Measurements from ENCODE around the gene SLC6A11. TPM values are rescaled to one million over a fixed set of nuclear protein-coding genes. Genes with fewer than 3 reads are reported as not detected.

SLC6A11 gene
- total and polyA plus RNA-seq, 4 donors = 0.02 to 0.09 TPM; not detected in 2

- H3K9me3 ChIP-seq (ENCODE audit: control insufficient read depth in 4 of 4, insufficient read depth in 3 of 4, low read length in 3 of 4) = peaks cover 0 to 4% (median 0%) of the 10 kb centered on the region in 4 donors
- TF ChIP-seq CTCF (IDR thresholded peaks at IDR 0.05; ENCODE audit: control extremely low read depth, extremely low read depth) = no peak
- no peak overlapping the region for H3K9ac ChIP-seq (ENCODE audit: insufficient read depth in 1 of 2, low read length in 2 of 2)
- H3K4me3 ChIP-seq = no peak overlapping the region
- H3K27me3 ChIP-seq (ENCODE audit: control insufficient read depth in 3 of 3, insufficient read depth in 3 of 3, low read length in 2 of 3) = peaks cover 4 to 12% (median 5%) of the 10 kb centered on the region in 3 donors
- no peaks in the 10 kb centered on the region for H3K4me1 ChIP-seq (ENCODE audit: control insufficient read depth in 5 of 5, insufficient read depth in 5 of 5, low read length in 5 of 5)
- WGBS, 2 donors = 76 to 81% methylated on average over 5 of the region's 5 CpGs
- H3K27ac ChIP-seq (ENCODE audit: low read depth in 1 of 2, low read length in 1 of 2) = no peak overlapping the region
- DNase-seq (no peak), ATAC-seq (ENCODE audit: insufficient read depth, low FRiP score) (no peak)
- no peaks in the 10 kb centered on the region for H3K36me3 ChIP-seq (ENCODE audit: control insufficient read depth in 4 of 4, insufficient read depth in 4 of 4, low read length in 4 of 4)
Observed at GRCh38 chr3:10822708-10823515, 6.9 kb downstream of the SLC6A11 start.

- Histone ChIP-seq H3K9ac (ENCODE audit: insufficient read depth in 1 of 2, low read length in 2 of 2) (no peak overlapping the region), H3K36me3 (ENCODE audit: control insufficient read depth in 4 of 4, insufficient read depth in 4 of 4, low read length in 4 of 4) (no peaks in the 10 kb centered on the region), H3K9me3 (ENCODE audit: control insufficient read depth in 4 of 4, insufficient read depth in 3 of 4, low read length in 3 of 4) (peaks cover 0 to 4% (median 0%) of the 10 kb centered on the region in 4 donors), H3K4me1 (ENCODE audit: control insufficient read depth in 5 of 5, insufficient read depth in 5 of 5, low read length in 5 of 5) (no peaks in the 10 kb centered on the region), H3K27ac (ENCODE audit: low read depth in 1 of 2, low read length in 1 of 2) (no peak overlapping the region), H3K27me3 (ENCODE audit: control insufficient read depth in 3 of 3, insufficient read depth in 3 of 3, low read length in 2 of 3) (peaks cover under 1 to 6% (median 3%) of the 10 kb centered on the region in 3 donors), H3K4me3 (no peak overlapping the region)
- no peak for TF ChIP-seq CTCF (IDR thresholded peaks at IDR 0.05; ENCODE audit: control extremely low read depth, extremely low read depth)
- ATAC-seq (ENCODE audit: insufficient read depth, low FRiP score) = no peak
- WGBS, 2 donors = 91 to 92% methylated on average over 2 of the region's 2 CpGs
- DNase-seq = no peak
Observed at GRCh38 chr3:10823516-10823818, 7.4 kb downstream of the SLC6A11 start.

GRCh38 chr3:10824468-10824867 lies 8.4 kb downstream of the SLC6A11 start:
- Histone ChIP-seq H3K4me3 (no peak overlapping the region), H3K9ac (ENCODE audit: insufficient read depth in 1 of 2, low read length in 2 of 2) (no peak overlapping the region), H3K27ac (ENCODE audit: low read depth in 1 of 2, low read length in 1 of 2) (no peak overlapping the region), H3K36me3 (ENCODE audit: control insufficient read depth in 4 of 4, insufficient read depth in 4 of 4, low read length in 4 of 4) (no peaks in the 10 kb centered on the region), H3K4me1 (ENCODE audit: control insufficient read depth in 5 of 5, insufficient read depth in 5 of 5, low read length in 5 of 5) (no peaks in the 10 kb centered on the region), H3K9me3 (ENCODE audit: control insufficient read depth in 4 of 4, insufficient read depth in 3 of 4, low read length in 3 of 4) (peaks cover 0 to 7% (median 0%) of the 10 kb centered on the region in 4 donors), H3K27me3 (ENCODE audit: control insufficient read depth in 3 of 3, insufficient read depth in 3 of 3, low read length in 2 of 3) (peaks cover 0 to 2% (median 0%) of the 10 kb centered on the region in 3 donors)
- ATAC-seq (ENCODE audit: insufficient read depth, low FRiP score) (no peak), DNase-seq (no peak)
- no peak for TF ChIP-seq CTCF (IDR thresholded peaks at IDR 0.05; ENCODE audit: control extremely low read depth, extremely low read depth)
- WGBS, 2 donors = 97 to 98% methylated on average over 1 of the region's 1 CpG

All from lung (tissue), 12 donors.